HG02943 (cell line): ENCODE measurements around the gene POLR2J2.
"Not testable (repeated sequence)": the region's sequence is repeated elsewhere in the genome, so short reads cannot be mapped to it uniquely, and the experiment has no call there.

Experiments used
- ATAC-seq: cut with Tn5 transposase; IDR thresholded peaks from one replicate; pipeline ENCODE4 v1.9.1; 2021; ENCODE audit warnings: mild to moderate bottlenecking, low read depth, moderate library complexity; ENCODE audit not compliant: unreplicated experiment

Gene POLR2J2

DNA sequence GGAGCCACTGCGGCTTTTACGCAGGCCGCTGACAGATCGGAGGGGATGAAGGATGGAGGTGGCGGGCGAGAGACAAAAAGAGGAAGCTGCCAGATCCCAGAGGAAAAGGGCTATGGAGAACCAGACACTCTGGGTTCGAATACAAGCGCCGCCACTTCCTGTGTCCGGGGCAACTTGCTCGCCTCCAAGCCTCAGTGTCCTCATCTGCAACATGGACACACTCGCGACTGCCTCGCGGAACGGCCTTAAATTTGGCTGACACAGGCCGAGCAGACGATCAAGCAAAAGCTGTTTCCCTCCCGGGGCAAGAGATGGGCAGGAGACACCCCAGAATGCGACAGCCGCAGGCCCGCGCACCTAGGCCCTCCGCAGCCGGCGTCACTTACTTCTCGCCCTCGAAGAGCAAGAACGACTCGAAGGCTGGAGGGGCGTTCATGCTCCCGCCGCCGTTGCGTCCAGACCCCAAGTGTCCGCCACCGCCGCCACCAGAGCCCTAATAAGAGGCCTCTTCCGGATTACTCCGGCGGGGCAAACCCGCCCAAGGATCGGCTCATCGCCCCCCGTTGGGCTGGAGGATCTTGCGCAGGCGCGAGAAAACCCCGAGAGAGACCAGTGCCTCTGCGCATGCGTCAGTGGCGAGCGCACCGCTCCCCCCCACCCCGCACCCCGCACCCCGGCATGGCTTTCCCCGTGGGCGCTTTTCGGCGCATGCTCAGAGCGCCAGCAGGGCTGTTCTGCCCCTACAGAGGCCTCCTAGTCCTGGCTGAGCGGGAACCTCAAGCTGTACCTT is at the start of gene POLR2J2:
TSS of gene POLR2J2 (minus strand) at position 498 of the 790 bp plus-strand sequence. CDS start at position 436, 62 bp downstream.
- ATAC-seq: peak; percentile 79

DNA sequence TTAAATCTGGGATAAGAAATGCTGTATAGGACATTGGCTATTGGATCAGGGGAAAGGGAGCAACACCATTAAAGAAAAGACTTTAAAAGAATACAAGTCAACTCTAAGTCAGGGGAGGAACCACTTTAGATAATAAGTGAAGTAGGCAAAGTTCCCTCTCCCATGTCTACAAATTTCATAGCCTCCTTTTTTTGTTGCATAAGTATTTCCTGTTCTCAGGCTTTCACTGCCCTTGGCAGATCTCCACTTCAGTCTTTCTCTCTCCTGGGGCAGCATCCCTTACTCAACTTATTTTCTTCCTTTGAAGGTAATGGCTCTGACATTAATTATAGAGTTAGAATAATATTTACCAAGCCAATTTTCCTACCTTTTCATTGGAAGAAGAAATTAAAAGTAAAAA is 47.0 kb upstream of the POLR2J2 start:
- ATAC-seq: not testable (repeated sequence)

DNA sequence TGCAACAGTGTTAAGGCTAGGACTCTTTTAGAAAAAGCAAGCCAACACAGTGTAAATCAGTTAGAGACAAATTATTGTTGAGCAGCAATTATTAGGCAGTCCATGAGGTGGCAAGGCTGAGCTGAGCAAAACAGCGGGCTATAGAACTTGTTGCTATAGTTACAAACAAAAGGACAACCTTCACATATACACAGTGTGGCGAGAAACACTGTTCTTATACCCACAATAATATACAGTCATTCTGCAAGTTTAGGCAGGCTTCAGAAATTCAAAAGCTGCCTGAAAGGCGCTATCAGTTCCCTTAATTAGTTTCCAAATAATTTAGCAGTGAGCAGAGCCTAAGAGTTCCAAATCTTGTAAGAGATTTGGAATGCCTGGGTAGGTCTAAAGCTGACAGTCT is 44.3 kb upstream of the POLR2J2 start:
- peak; percentile 55 for ATAC-seq

DNA sequence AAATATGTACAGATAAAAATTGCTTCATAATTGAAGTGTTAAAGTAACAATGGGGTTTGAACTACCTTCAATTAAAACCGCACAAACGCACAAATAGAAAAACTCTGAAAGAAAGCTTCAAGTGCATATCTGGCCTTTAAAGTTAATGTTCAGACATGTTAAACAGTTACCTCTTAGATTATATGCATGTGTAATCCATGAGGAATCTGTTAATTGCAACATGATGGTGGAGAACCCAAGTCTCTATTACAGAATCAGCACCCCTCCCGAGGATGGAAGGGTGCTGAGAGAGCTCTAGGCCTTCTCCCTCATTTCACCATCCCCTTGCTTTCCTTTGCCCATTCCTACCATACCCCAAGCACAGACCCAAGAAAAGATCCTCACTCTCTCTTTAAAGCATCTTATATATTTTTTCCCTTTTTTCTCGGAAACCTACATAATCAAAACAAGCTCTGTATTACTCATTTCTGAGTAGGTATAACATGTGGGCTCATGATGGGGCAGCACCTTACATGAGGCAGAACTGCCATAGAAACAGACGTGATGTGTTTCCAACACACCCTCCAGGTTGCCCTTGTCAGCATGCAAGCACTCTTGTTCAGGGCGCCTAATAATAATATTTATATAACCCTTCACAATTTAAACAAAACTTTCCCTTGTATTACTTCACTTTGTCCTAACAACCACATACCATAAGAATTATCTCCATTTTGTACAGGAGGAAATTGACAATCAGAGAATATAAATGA is 43.5 kb upstream of the POLR2J2 start:
- not testable (repeated sequence) for ATAC-seq

DNA sequence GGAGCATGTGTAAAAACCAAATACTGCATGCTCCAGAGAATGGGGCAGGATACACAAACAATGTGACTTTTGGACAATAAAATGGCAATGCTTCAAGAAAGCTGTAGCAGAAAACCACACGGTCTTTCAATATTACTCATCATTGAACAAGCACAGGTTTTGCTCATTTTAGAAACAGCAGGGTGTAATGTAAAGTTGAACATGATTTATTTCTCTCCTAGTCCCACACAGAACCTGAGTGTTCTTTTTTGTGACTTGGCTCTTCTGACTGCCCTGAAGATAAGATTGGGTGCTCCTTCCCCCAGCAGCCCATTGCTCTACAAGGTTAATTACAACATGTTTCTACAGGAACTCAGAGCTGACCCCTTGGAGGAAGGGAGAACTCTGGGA is 42.2 kb upstream of the POLR2J2 start:
- ATAC-seq: peak; percentile 67

DNA sequence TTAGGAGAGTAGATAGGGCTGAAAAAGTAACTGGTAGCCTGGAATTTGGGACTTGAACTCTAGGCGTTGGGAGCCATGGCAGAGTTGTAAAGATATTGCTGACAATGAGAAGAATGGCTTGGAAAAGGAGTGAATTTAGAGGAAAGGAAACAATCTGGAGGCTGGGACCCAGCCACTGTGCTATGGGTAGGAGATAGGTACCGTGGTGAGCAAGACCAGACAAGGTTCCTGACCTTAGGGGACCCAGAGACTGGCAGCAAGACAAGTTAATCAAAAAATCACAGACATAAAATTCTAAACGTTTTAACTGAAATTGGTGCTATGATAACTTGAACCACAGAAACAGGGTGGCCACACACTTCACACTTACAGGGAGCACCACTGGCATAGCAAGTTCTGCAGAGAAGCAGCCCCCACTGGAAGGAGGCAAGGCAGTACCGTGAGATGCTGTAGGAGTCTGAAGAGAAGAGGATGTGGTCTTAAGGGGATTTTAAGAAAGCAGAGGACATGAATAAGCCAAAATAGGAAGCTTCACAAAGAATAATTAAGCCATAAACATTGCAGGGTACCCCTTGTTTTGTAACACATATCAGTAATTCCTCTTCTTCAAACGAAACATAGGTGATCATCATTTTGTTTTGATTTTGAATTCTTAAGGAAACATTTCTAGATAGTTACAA is 41.7 kb upstream of the POLR2J2 start:
- ATAC-seq: peak; percentile 66

DNA sequence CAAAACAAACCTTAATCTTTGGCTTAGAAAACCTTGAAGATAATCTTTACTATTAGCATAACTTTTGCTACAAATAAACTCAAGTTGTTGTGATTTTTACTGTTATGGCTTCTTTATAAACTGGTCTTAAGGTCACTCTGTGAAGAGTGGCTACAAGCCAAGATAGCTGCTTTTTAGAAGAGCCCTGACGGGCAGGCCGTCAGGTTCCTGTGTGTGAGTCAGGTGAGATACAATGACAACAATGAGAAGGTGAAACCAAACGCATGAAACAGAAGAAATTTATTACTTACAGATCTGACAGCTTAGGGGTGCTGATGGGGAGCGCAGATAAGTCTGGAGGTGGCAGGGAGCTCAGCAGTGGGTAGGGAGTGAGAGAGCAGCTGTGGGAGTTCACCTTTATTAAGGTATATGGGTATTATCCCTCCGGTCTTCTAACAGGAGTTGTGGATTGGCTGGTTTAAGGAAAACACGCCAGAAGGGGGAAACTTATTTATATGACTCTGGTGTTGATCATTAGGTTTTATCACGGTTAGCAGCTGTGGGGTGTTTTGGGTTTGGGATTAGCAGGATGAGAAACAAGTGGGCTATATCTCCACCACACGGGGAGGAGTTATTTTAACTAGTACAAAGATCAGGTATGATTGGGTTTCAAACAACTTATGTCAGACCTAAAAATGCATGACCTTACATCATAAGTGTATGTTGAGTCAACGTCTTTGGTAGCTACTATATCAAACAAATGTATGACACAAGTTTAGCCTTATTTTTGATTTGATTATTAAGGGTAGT is 27.7 kb upstream of the POLR2J2 start:
- ATAC-seq: not testable (repeated sequence)

DNA sequence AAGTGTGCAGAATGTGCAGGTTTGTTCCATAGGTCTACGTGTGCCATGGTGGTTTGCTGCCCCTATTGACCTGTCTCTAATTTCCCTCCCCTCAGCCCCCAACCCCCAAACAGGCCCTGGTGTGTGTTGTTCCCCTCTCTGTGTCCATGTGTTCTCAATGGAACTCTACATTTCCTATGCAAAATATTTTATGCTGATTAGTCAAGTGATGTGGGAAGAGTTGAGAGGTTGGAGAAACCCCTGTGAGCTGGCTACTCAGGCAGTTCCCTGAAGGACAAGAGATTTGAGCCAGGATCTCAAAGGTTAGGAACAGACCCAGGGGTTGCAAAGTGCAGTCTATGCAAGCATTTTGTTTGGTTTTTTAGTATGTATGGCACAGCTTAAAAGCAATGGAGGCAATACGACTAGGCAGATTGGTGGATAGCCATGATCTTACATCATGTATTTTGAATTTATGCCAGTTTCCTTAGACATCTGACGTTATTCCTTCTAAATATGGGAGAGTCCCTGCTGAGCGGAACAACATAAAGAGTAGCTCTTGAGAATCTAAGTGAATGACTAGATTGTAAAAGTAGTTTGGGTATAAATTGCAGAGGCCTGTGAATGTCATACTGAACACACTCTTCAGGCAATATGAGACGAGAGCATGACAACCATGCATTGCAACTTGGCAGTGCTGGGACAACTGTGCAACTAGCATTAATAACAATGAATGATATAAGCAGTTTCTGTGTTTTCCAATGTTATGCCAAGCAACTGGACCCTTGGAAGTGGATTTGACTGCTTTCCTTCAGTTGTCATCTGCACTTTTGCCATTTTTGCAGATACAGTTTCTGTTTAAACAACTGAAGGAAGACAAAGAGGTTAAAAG is 26.4 kb upstream of the POLR2J2 start:
- ATAC-seq: not testable (repeated sequence)

DNA sequence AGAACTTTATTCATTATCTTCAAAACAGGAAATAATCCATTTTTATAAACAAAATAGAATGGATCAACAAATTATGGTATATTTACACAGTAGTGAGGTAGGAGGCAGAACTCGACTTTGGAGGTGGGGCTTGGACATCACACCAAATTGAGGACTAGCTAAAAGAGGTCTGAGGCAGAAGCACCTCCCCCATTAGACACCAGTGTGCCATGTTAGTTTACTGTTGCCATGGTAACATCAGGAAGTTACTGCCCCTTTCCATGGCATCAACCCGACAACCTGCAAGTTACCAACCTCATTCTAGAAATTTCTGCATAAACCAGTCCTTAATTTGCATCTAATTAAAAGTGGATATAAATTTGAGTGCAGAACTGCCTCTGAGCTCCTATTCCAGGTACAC is 24.5 kb upstream of the POLR2J2 start:
- not testable (repeated sequence) for ATAC-seq

DNA sequence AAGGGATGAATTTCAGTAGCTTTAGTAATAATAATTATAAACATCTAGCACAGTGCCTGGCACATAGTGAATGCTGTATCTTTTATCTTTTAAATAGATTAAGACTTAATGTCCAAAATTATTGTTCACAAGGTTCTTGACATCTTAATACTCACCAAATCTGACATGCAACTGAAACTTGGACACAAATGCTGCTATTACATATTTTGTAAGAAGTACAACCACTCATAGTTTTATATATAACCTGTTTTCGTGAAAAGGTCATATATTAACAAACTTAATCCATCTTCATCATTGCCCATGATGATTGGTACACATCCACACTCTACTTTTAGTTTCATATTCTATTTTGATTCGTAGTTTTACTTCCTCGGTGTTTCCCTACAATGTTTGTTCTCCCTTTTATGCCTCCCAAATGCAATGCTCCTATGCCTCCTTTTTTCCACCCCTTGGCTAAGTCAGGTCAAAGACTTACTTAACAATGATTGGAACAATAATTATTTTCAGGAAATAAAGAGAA is 23.6 kb upstream of the POLR2J2 start:
- ATAC-seq: not testable (repeated sequence)

DNA sequence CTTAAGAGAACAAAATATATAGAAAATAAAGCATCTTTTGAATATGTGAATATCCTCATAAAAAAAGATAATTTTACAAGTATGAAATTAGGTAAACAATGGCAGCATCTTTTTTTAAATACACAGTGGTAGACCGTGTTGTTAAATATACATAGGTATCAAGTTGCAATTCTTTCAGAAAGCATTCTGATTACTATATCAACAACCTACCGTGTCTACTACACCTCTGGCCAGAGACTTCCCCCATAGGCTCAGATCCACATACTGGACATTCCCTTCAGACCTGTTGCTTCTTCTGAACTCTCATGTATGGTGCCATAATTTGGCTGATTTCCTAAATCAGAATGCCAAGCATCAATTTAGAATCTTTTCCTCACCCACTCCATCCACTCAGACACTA is 22.5 kb upstream of the POLR2J2 start:
- not testable (repeated sequence) for ATAC-seq

DNA sequence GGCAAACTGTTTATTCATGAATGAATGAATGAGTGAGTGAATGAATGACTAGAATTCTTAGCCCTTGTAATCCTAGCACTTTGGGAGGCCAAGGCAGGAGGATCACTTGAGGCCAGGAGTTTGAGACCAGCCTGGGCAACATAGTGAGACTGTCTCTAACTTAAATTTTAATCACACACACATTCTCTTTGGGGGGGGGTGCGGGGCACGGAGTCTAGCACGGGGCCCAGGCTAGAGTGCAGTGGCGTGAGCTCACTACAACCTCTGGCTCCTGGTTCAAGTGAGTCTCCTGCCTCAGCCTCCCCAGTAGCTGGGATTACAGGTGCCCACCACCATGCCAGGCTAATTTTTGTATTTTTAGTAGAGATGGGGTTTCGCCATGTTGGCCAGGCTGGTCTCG is 19.1 kb upstream of the POLR2J2 start:
- ATAC-seq: not testable (repeated sequence)

DNA sequence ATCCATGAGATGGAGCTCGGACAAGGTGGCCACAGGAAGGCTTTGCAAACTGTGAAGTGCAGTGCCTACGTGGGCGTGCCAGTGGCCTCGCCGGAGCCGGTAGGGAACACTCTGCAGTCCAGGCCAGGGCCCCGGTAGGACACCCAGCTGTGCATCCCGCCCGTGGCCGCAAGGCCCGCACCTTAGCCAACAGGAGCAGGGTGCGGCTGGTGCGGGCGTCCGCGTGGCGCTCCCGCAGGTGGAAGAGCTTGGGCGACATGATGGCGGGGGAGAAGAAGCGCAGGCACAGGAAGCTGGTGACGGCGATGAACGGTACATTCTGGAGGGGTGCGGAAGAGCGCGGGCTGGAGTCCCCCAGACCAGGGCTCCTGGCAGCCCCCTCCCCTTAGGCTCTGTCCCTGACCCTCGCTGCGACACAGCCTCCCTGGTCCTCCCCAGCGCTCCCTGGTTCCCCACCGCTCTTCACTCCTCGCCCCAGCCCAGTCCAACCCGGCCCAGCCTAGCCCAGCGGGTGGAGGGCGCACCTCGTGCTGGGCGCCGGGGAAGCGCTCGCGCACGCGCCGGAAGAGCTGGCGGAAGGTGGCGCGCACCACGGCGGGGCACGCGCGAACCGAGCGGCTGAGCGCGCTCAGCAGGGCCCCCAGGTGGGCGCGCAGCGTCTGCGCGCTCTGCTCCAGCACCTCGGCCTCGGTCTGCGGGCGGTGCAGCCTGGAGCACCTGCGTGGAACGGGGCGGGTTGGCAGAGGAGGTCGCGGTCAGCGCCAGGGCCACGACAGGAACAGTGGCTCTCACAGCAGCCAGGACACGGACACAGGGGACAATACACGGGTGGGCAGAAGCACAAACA is 18.2 kb upstream of the POLR2J2 start:
- peak; percentile 45 for ATAC-seq

DNA sequence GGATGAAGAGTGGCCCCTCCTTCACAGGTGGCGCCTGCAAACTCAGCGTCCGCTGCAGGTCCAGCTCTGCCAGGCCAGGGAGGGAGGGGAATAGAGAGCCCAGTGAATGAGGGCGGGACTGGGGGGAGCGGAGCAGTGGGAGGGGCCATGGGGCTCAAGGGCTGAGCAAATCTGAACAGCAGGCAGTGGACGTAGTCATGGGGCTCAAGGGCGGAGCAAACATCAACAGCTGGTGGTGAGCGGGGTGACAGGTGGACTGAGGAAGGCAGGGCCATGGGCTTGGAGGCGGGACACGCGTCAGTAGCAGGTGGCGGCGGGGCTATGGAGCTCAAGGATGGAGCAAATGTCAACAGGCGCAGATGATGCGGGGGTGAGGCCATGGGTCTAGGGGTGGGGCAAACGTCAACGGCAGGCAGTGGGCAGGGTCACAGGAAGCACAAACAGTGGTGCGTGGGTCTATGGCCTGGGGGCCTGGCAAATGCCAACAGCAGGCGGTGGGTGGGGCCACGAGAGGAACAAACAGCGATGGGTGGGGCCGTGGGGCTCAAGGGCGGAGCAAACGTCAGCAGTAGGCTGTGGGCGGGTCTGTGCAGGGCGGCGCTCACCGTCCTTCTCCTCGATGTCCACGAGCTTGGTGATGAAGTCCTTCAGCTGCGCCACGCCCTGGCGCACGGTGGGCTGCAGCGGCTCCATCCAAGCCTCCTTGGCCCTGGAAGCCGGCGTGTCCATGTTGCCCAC is 17.0 kb upstream of the POLR2J2 start:
- peak; percentile 66 for ATAC-seq

DNA sequence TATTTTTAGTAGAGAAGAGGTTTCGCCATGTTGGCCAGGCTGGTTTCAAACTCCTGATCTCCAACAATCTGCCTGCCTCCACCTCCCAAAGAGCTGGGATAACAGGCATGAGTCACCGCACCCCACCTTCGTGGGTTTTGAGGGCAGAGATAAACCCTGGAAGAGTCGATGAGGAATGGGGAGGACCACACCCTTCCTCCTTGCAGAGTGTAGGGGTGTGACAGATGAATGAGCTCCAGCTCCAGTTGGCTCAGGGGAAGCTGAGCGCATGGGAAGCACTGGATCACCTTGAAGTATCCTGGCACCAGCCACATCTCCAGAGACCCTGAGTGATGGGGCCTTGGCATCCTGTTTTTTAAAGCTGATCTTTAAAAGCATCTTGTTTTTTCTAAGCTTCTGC is 11.1 kb upstream of the POLR2J2 start:
- ATAC-seq: not testable (repeated sequence)

DNA sequence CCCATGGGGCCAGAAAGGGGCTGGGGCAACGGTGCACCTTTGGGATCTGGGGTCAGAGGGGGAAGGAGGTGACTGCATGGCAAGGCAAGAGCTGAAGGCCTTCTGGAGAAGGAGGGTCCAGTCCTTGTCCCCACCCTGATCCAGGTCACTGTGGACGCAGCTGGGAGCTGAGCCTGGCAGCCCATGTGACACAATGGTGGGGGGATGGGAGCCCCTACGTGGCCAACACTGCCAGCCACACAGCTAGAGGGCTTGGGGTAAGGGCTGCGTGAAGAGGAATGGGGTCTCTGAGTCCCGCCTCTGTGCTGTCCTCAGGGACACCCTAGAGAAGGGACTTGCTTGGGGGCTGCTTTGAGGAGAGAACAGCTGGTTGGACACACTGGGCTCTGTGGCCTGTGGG is 9.3 kb upstream of the POLR2J2 start:
- ATAC-seq: not testable (repeated sequence)

DNA sequence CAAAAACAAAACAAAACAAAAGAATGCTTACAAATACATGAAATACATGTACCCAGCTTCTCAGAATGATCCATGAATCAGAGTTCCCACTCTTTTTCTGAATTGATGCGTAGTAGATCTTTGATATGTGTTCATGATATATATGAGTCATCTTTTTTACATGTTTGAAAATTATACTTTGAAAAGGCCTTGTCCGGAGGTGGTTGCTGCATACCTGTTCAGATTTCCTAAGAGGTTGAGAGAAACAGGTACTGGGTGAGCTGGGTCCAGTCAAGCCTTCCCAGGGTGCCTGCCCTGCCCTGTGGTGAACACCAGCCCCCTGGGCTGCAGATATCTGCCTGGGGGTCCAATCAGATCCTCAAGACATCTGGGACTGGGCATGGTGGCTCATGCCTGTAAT is 4.1 kb upstream of the POLR2J2 start:
- not testable (repeated sequence) for ATAC-seq
